ENCODE data around the gene EYS.

The EYS gene

GRCh38 chr6:64672651-64673050 lies 1034.4 kb downstream of the EYS start:
- Histone ChIP-seq H3K4me2 (ENCODE audit: low read depth, low read length) (no peak overlapping the region), H4K20me1 (ENCODE audit: insufficient read depth, low read length) (no peaks in the 10 kb centered on the region), H3K9me2 (replicated peaks; ENCODE audit: insufficient read depth, low read length) (no peaks in the 10 kb centered on the region), H3K9ac (ENCODE audit: low read length) (no peak overlapping the region), H3K4me1 (ENCODE audit: low read length) (no peaks in the 10 kb centered on the region), H3K79me2 (ENCODE audit: low read length) (no peaks in the 10 kb centered on the region), H3K36me3 (replicated peaks; ENCODE audit: insufficient read depth, low read length) (no peaks in the 10 kb centered on the region), H3K9me3 (replicated peaks; ENCODE audit: insufficient read depth, low read length) (no peaks in the 10 kb centered on the region), H3K4me3 (ENCODE audit: low read length) (no peak overlapping the region), H3F3A (ENCODE audit: insufficient read depth, low read length) (no peaks in the 10 kb centered on the region), H3K27me3 (replicated peaks; ENCODE audit: insufficient read depth, low read length) (no peaks in the 10 kb centered on the region), H2AFZ (ENCODE audit: low read length) (no peak overlapping the region), H3K27ac (ENCODE audit: low read length) (no peak overlapping the region)
- TF ChIP-seq CTCF (IDR thresholded peaks at IDR 0.05; ENCODE audit: low read length), result no peak
- TF ChIP-seq EZH2 (optimal IDR thresholded peaks at IDR 0.05; ENCODE audit: low read depth, low read length), result no peak
- no peak for TF ChIP-seq EZH2phosphoT487 (IDR thresholded peaks at IDR 0.05; ENCODE audit: low read length)
- no peak for DNase-seq

- H3K9me2 ChIP-seq (replicated peaks; ENCODE audit: insufficient read depth, low read length), result no peaks in the 10 kb centered on the region
- no peaks in the 10 kb centered on the region for H3K36me3 ChIP-seq (replicated peaks; ENCODE audit: insufficient read depth, low read length)
- no peaks in the 10 kb centered on the region for H3K9me3 ChIP-seq (replicated peaks; ENCODE audit: insufficient read depth, low read length)
- H3K4me1 ChIP-seq (ENCODE audit: low read length), result no peaks in the 10 kb centered on the region
- no peak overlapping the region for H3K27ac ChIP-seq (ENCODE audit: low read length)
- H4K20me1 ChIP-seq (ENCODE audit: insufficient read depth, low read length), result no peaks in the 10 kb centered on the region
- no peak overlapping the region for H2AFZ ChIP-seq (ENCODE audit: low read length)
- DNase-seq, result no peak
- H3K4me3 ChIP-seq (ENCODE audit: low read length), result no peak overlapping the region
- H3K27me3 ChIP-seq (replicated peaks; ENCODE audit: insufficient read depth, low read length), result no peaks in the 10 kb centered on the region
- no peak overlapping the region for H3K9ac ChIP-seq (ENCODE audit: low read length)
- H3K4me2 ChIP-seq (ENCODE audit: low read depth, low read length), result no peak overlapping the region
- H3F3A ChIP-seq (ENCODE audit: insufficient read depth, low read length), result no peaks in the 10 kb centered on the region
- H3K79me2 ChIP-seq (ENCODE audit: low read length), result no peaks in the 10 kb centered on the region
- TF ChIP-seq EZH2phosphoT487 (IDR thresholded peaks at IDR 0.05; ENCODE audit: low read length), result no peak
- no peak for TF ChIP-seq EZH2 (optimal IDR thresholded peaks at IDR 0.05; ENCODE audit: low read depth, low read length)
Measured at GRCh38 chr6:64672131-64672530, 1034.9 kb downstream of the EYS start.

GRCh38 chr6:64665137-64665536 lies 1041.9 kb downstream of the EYS start:
- no peaks in the 10 kb centered on the region for H3K27me3 ChIP-seq (replicated peaks; ENCODE audit: insufficient read depth, low read length)
- H3K9ac ChIP-seq (ENCODE audit: low read length), result no peak overlapping the region
- H4K20me1 ChIP-seq (ENCODE audit: insufficient read depth, low read length), result no peaks in the 10 kb centered on the region
- no peaks in the 10 kb centered on the region for H3K9me2 ChIP-seq (replicated peaks; ENCODE audit: insufficient read depth, low read length)
- H3K27ac ChIP-seq (ENCODE audit: low read length), result no peak overlapping the region
- no peaks in the 10 kb centered on the region for H3K36me3 ChIP-seq (replicated peaks; ENCODE audit: insufficient read depth, low read length)
- no peaks in the 10 kb centered on the region for H3K4me1 ChIP-seq (ENCODE audit: low read length)
- no peak for DNase-seq
- TF ChIP-seq EZH2phosphoT487 (IDR thresholded peaks at IDR 0.05; ENCODE audit: low read length) (no peak), EZH2 (optimal IDR thresholded peaks at IDR 0.05; ENCODE audit: low read depth, low read length) (no peak), CTCF (IDR thresholded peaks at IDR 0.05; ENCODE audit: low read length) (no peak)
- no peak overlapping the region for H2AFZ ChIP-seq (ENCODE audit: low read length)
- no peaks in the 10 kb centered on the region for H3K9me3 ChIP-seq (replicated peaks; ENCODE audit: insufficient read depth, low read length)
- no peaks in the 10 kb centered on the region for H3K79me2 ChIP-seq (ENCODE audit: low read length)
- no peaks in the 10 kb centered on the region for H3F3A ChIP-seq (ENCODE audit: insufficient read depth, low read length)
- no peak overlapping the region for H3K4me2 ChIP-seq (ENCODE audit: low read depth, low read length)
- no peak overlapping the region for H3K4me3 ChIP-seq (ENCODE audit: low read length)

- Histone ChIP-seq H3F3A (ENCODE audit: insufficient read depth, low read length) (no peaks in the 10 kb centered on the region), H3K36me3 (replicated peaks; ENCODE audit: insufficient read depth, low read length) (no peaks in the 10 kb centered on the region), H2AFZ (ENCODE audit: low read length) (no peak overlapping the region), H4K20me1 (ENCODE audit: insufficient read depth, low read length) (no peaks in the 10 kb centered on the region), H3K4me3 (ENCODE audit: low read length) (no peak overlapping the region), H3K9ac (ENCODE audit: low read length) (no peak overlapping the region), H3K4me1 (ENCODE audit: low read length) (no peaks in the 10 kb centered on the region), H3K27ac (ENCODE audit: low read length) (no peak overlapping the region), H3K79me2 (ENCODE audit: low read length) (no peaks in the 10 kb centered on the region), H3K27me3 (replicated peaks; ENCODE audit: insufficient read depth, low read length) (no peaks in the 10 kb centered on the region), H3K9me2 (replicated peaks; ENCODE audit: insufficient read depth, low read length) (no peaks in the 10 kb centered on the region), H3K9me3 (replicated peaks; ENCODE audit: insufficient read depth, low read length) (no peaks in the 10 kb centered on the region), H3K4me2 (ENCODE audit: low read depth, low read length) (no peak overlapping the region)
- TF ChIP-seq EZH2 (optimal IDR thresholded peaks at IDR 0.05; ENCODE audit: low read depth, low read length) (no peak), EZH2phosphoT487 (IDR thresholded peaks at IDR 0.05; ENCODE audit: low read length) (no peak), CTCF (IDR thresholded peaks at IDR 0.05; ENCODE audit: low read length) (no peak)
- no peak for DNase-seq
Measured at GRCh38 chr6:64664480-64664879, 1042.5 kb downstream of the EYS start.

All from MM.1S (cell line).